HCT116 (cell line): Measurements from ENCODE around the gene LTB. TPM values are rescaled to one million over a fixed set of nuclear protein-coding genes. Genes with fewer than 3 reads are reported as not detected.

ENCODE experiments used
- ATAC-seq: fragments of 200-7000 bp; cut with Tn5 transposase; 2 replicates; pipeline ENCODE4 v1.9.1; 2020; ENCODE audit warnings: mild to moderate bottlenecking, moderate library complexity
- BruUV-seq: library from RNA; stranded (reverse); fragments of 400-500 nt; replicated peaks from 2 replicates; lab custom pipeline; 2021; lab: Mats Ljungman, UMichigan
- CTCF ChIA-PET: fragments of 300-600 bp; sonication (Branson Sonifier 250); formaldehyde crosslinking; loops from one replicate; lab custom pipeline; 2021; ENCODE audit warnings: antibody characterized with exemption; lab: Charles Lee
- POLR2A ChIA-PET: fragments of 300-600, 350-600 bp; sonication (Branson Sonifier 250); formaldehyde crosslinking; loops from one replicate; lab custom pipeline; 2021; ENCODE audit warnings: antibody characterized with exemption; lab: Charles Lee
- RAD21 ChIA-PET, 2 experiments: fragments of 300-600 bp; sonication (Branson Sonifier 250); formaldehyde crosslinking; loops; one replicate each; lab custom pipeline; 2023; ENCODE audit warnings: low total read pairs in 2 of 2; ENCODE audit not compliant: uncharacterized antibody in 2 of 2, unreplicated experiment in 2 of 2, low non-redundant PET in 1 of 2; lab: Charles Lee
- DNase-seq: peaks from one replicate; pipeline ENCODE4 v3.0.0-alpha.2; 2010; ENCODE audit warnings: low read depth, low spot score
- H2AFZ ChIP-seq: fragments of 200-600 bp; shearing (Covaris generic), sonication (generic); 2 replicates; pipeline ENCODE4 v1.6.1; 2017; ENCODE audit warnings: low read depth, mixed run types, mixed read lengths, antibody characterized with exemption, low read length; ENCODE audit not compliant: poor library complexity, severe bottlenecking
- H3K27ac ChIP-seq: 2 replicates; pipeline ENCODE4 v1.5.1; 2012; ENCODE audit warnings: low read depth, low read length
- H3K27me3 ChIP-seq: fragments of 200-600 bp; sonication (generic); 2 replicates; pipeline ENCODE4 v1.6.1; 2016; ENCODE audit warnings: mixed run types, low read length, mixed read lengths; ENCODE audit not compliant: insufficient read depth
- H3K36me3 ChIP-seq, 2 experiments: fragments of 200-500 bp in 1 of 2; fragments of 200-600 bp in 1 of 2; sonication (Bioruptor generic) in 1 of 2; sonication (generic) in 1 of 2; 2 replicates each; pipeline versions ENCODE4 v1.5.1 to v1.6.1; 2014 to 2016; ENCODE audit warnings: low read length in 2 of 2, inconsistent platforms in 1 of 2, mixed read lengths in 1 of 2, mixed run types in 1 of 2; ENCODE audit not compliant: insufficient read depth in 2 of 2, control insufficient read depth in 1 of 2
- H3K4me1 ChIP-seq, 2 experiments: fragments of 200-600 bp in 1 of 2; sonication (generic) in 1 of 2; 2 replicates each; pipeline versions ENCODE4 v1.5.1 to v1.6.1; 2012 to 2017; ENCODE audit warnings: low read length in 2 of 2, inconsistent platforms in 1 of 2, mild to moderate bottlenecking in 1 of 2, mixed read lengths in 1 of 2, mixed run types in 1 of 2, moderate library complexity in 1 of 2; ENCODE audit not compliant: insufficient read depth in 2 of 2, control insufficient read depth in 1 of 2
- H3K4me2 ChIP-seq: fragments of 200-600 bp; sonication (generic); 2 replicates; pipeline ENCODE4 v1.6.1; 2017; ENCODE audit warnings: mixed run types, low read length, mixed read lengths
- H3K4me3 ChIP-seq, 2 experiments: fragments of 200-600 bp in 1 of 2; sonication (generic) in 1 of 2; replicated peaks in 1 of 2; 2 replicates each; pipeline ENCODE4 v1.5.1; 2011 to 2016; ENCODE audit warnings: low read length in 2 of 2, control low read depth in 1 of 2, low read depth in 1 of 2, mild to moderate bottlenecking in 1 of 2, mixed read lengths in 1 of 2, mixed run types in 1 of 2
- H3K79me2 ChIP-seq: fragments of 200-600 bp; sonication (generic); 2 replicates; pipeline ENCODE4 v1.6.1; 2017; ENCODE audit warnings: mild to moderate bottlenecking, mixed run types, low read length, moderate library complexity, mixed read lengths; ENCODE audit not compliant: insufficient read depth
- H3K9ac ChIP-seq: fragments of 200-600 bp; sonication (generic); 2 replicates; pipeline ENCODE4 v1.6.1; 2016; ENCODE audit warnings: low read length, mixed read lengths
- H3K9me2 ChIP-seq: fragments of 200-600 bp; sonication (generic), shearing (Covaris generic); 2 replicates; pipeline ENCODE4 v1.6.1; 2017; ENCODE audit warnings: mixed run types, mild to moderate bottlenecking, moderate library complexity; ENCODE audit not compliant: insufficient read depth
- H3K9me3 ChIP-seq, 2 experiments: fragments of 200-500 bp in 1 of 2; fragments of 200-600 bp in 1 of 2; sonication (Bioruptor generic) in 1 of 2; sonication (generic) in 1 of 2; 2 replicates each; pipeline ENCODE4 v1.6.1; 2014 to 2017; ENCODE audit warnings: low read length in 2 of 2, mixed read lengths in 2 of 2, inconsistent platforms in 1 of 2, low read depth in 1 of 2, mild to moderate bottlenecking in 1 of 2, mixed run types in 1 of 2, moderate library complexity in 1 of 2; ENCODE audit not compliant: control insufficient read depth in 1 of 2, insufficient read depth in 1 of 2
- H4K20me1 ChIP-seq: fragments of 200-600 bp; sonication (generic), shearing (Covaris generic); 2 replicates; pipeline ENCODE4 v1.6.1; 2017; ENCODE audit warnings: mixed run types, mild to moderate bottlenecking, moderate library complexity; ENCODE audit not compliant: insufficient read depth
- EGR1 ChIP-seq: IDR thresholded peaks from 2 replicates; pipeline ENCODE4 v1.6.1; 2012; ENCODE audit warnings: low read depth
- POLR2A ChIP-seq: IDR thresholded peaks from 2 replicates; pipeline ENCODE4 v1.7.0; 2011; ENCODE audit warnings: borderline replicate concordance; ENCODE audit not compliant: insufficient read depth, insufficient read length; ENCODE audit errors: extremely low read depth
- POLR2AphosphoS5 ChIP-seq: IDR thresholded peaks from 2 replicates; pipeline ENCODE4 v1.6.1; 2011; ENCODE audit warnings: mild to moderate bottlenecking, low read depth, low read length, moderate library complexity
- TCF7L2 ChIP-seq: IDR thresholded peaks from 2 replicates; pipeline ENCODE4 v1.7.0; 2011; ENCODE audit warnings: borderline replicate concordance, inconsistent platforms; ENCODE audit not compliant: insufficient read depth, insufficient read length; ENCODE audit errors: extremely low read depth
- YY1 ChIP-seq: IDR thresholded peaks from 2 replicates; pipeline ENCODE4 v1.6.1; 2011; ENCODE audit warnings: low read length, low read depth, moderate library complexity, mild to moderate bottlenecking; ENCODE audit not compliant: insufficient replicate concordance; ENCODE audit errors: extremely low read depth
- ZBTB33 ChIP-seq: IDR thresholded peaks from 2 replicates; pipeline ENCODE4 v1.6.1; 2011; ENCODE audit warnings: mild to moderate bottlenecking, low read length, moderate library complexity; ENCODE audit not compliant: insufficient replicate concordance; ENCODE audit errors: extremely low read depth
- ZFX ChIP-seq: fragments of 450-650 bp; IDR thresholded peaks from 2 replicates; pipeline ENCODE4 v1.6.1; 2017
- ZNF274 ChIP-seq: fragments of 200-500 bp; sonication (Bioruptor generic); IDR thresholded peaks from 2 replicates; pipeline ENCODE4 v1.6.1; 2014; ENCODE audit warnings: mild to moderate bottlenecking, low read depth, low read length, inconsistent platforms
- intact Hi-C: fragments of 100-400 bp; cut with micrococcal nuclease; formaldehyde crosslinking; loops from 2 replicates; pipeline ENCODE4 v1.10.0; 2022
- total RNA-seq: library from RNA; stranded (reverse); gene quantifications from one replicate; pipeline ENCODE4 v1.2.1, GENCODE V29; 2021; ENCODE audit not compliant: unreplicated experiment

Gene LTB
- total RNA-seq, 1 experiment from 2014 or later, result 0.64 TPM

- intact Hi-C loops, result loop anchor here (1.0 to 10.0 kb wide), 2 partner anchors 123 to 293 kb away; no protein-coding TSS in a partner anchor
- no peak for TF ChIP-seq EGR1
- peak; percentile 28 for TF ChIP-seq ZBTB33
- peak; percentile 83 for TF ChIP-seq YY1
- peak; percentile 9 for TF ChIP-seq TCF7L2
- TF ChIP-seq POLR2AphosphoS5, result peak; percentile 95
- TF ChIP-seq ZFX, result peak; percentile 87
- TF ChIP-seq POLR2A, result peak; percentile 79
- no peak for TF ChIP-seq ZNF274
- DNase-seq (peak; percentile 95), ATAC-seq (peak; percentile 74)
- ChIA-PET POLR2A (interaction anchor here (0.8 to 2.4 kb wide), 17 partner anchors 9 to 196 kb away, joined by 3 to 10 read pairs (median 5); partner anchors contain the start of genes C6orf47, CSNK2B, GPANK1 and MCCD1), CTCF (interaction anchor here (1.2 to 1.3 kb wide), 2 partner anchors 46 to 57 kb away, joined by 5 to 8 read pairs; no protein-coding TSS in a partner anchor), RAD21 (interaction anchor here (0.8 to 1.7 kb wide), 2 partner anchors 57 kb away, joined by 3 to 5 read pairs; no protein-coding TSS in a partner anchor)
- H2AFZ ChIP-seq, result peak within 1 kb of the TSS; percentile 36
- peaks cover 17 to 36% of the 10 kb centered on the region in 2 experiments for H3K4me1 ChIP-seq
- peaks cover 26% of the 10 kb centered on the region; the same call in 1 of the 2 replicates for H4K20me1 ChIP-seq
- H3K4me3 ChIP-seq, result peak within 1 kb of the TSS; percentile 85 to 98
- peaks cover 57% of the 10 kb centered on the region for H3K79me2 ChIP-seq
- H3K36me3 ChIP-seq, result peaks cover 32 to 35% of the 10 kb centered on the region in 2 experiments
- H3K9me3 ChIP-seq, result no peaks in the 10 kb centered on the region
- H3K4me2 ChIP-seq, result peak within 1 kb of the TSS; percentile 85
- H3K27ac ChIP-seq, result peak within 1 kb of the TSS; percentile 96
- peak within 1 kb of the TSS; percentile 97 for H3K9ac ChIP-seq
- no peaks in the 10 kb centered on the region for H3K9me2 ChIP-seq
- H3K27me3 ChIP-seq, result no peaks in the 10 kb centered on the region
- BruUV-seq, result no TSS peak
These were observed 40.3 kb downstream of the LTB start, which contains the start of gene DDX39B for GRCh38 chr6:31541658-31542521. DDX39B (minus strand) TSS chr6:31542003; CDS start chr6:31540532, 1,471 bp downstream.
